Activated CD4-positive, alpha-beta T cell treated with anti-CD3 and anti-CD28 coated beads, Interleukin-2, amount 50 U/mL, for 48 hours (primary cell): Measurements from ENCODE around the gene DMXL1.

ENCODE experiments used
- DNase-seq, 2 experiments: peaks; one replicate each; pipeline ENCODE4 v3.0.0-alpha.2; 2020

Gene DMXL1

GRCh38 chr5:119270960-119271757, 200.3 kb downstream of the DMXL1 start:
- DNase-seq, result no peak

- no peak for DNase-seq
Measured at GRCh38 chr5:119271758-119272730, 201.2 kb downstream of the DMXL1 start.

GRCh38 chr5:119273391-119273839, 202.5 kb downstream of the DMXL1 start:
- DNase-seq, result no peak

GRCh38 chr5:119274030-119274766, 203.3 kb downstream of the DMXL1 start:
- peak in 1 of 2 experiments; percentile 34 for DNase-seq

GRCh38 chr5:119274767-119275130, 203.9 kb downstream of the DMXL1 start:
- no peak for DNase-seq

GRCh38 chr5:119275146-119275545, 204.3 kb downstream of the DMXL1 start:
- DNase-seq, result no peak

GRCh38 chr5:119275601-119276173, 204.8 kb downstream of the DMXL1 start:
- DNase-seq, result peak; percentile 49 to 62

GRCh38 chr5:119276978-119277377, 206.1 kb downstream of the DMXL1 start:
- DNase-seq, result no peak

- DNase-seq, result no peak
Measured at GRCh38 chr5:119279093-119279492, 208.2 kb downstream of the DMXL1 start.

- DNase-seq, result no peak
Measured at GRCh38 chr5:119280380-119280779, 209.5 kb downstream of the DMXL1 start.

GRCh38 chr5:119282628-119283027, 211.7 kb downstream of the DMXL1 start:
- DNase-seq, result no peak

GRCh38 chr5:119284031-119284430, 213.1 kb downstream of the DMXL1 start:
- no peak for DNase-seq

GRCh38 chr5:119285070-119285916, 214.4 kb downstream of the DMXL1 start:
- no peak for DNase-seq

- DNase-seq, result no peak
Measured at GRCh38 chr5:119286511-119287488, 215.9 kb downstream of the DMXL1 start.

GRCh38 chr5:119287547-119288111, 216.7 kb downstream of the DMXL1 start:
- no peak for DNase-seq

GRCh38 chr5:119288379-119289033, 217.6 kb downstream of the DMXL1 start:
- DNase-seq, result no peak

- DNase-seq, result no peak
Measured at GRCh38 chr5:119289438-119290044, 218.7 kb downstream of the DMXL1 start.

- no peak for DNase-seq
Measured at GRCh38 chr5:119290161-119290569, 219.3 kb downstream of the DMXL1 start.

GRCh38 chr5:119290607-119291006, 219.7 kb downstream of the DMXL1 start:
- DNase-seq, result no peak
